ENCODE measurements around the gene CCDC112. TPM values are rescaled to one million over a fixed set of nuclear protein-coding genes. Genes with fewer than 3 reads are reported as not detected.

The CCDC112 gene
- polyA plus RNA-seq, 1 donor (not counting 4 experiments of a cell fraction or from before 2014, with no cell fraction given): 4.0 TPM

DNA sequence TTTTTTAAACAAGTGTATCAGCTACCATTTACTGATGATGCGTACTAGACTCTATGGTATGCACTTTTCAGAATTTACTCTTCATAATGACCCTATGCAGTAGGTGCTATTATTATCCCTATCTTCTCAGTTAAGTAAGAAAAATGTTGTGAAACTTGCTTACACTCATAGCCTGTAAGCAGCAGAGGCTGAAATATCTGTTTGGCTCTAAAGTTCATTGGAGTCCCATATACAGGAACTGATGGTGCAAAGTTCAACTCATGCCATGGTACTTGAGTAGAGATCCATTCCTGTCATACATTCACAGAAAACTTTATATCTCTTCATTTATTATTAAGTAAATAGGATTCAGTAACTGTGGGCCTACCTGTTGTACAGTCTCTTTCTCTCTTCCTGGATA, 41.4 kb upstream of the CCDC112 start:
- FAIRE-seq: no peak
- no peak overlapping the region for H3K4me3 ChIP-seq (ENCODE audit: control insufficient read depth in 2 of 3, extremely low read depth in 1 of 3, insufficient read depth in 2 of 3, low read depth in 1 of 3, low read length in 3 of 3)
- H3K27ac ChIP-seq (ENCODE audit: control insufficient read depth, insufficient read depth, low read length): no peak overlapping the region
- H3K36me3 ChIP-seq (ENCODE audit: control insufficient read depth in 2 of 2, extremely low read depth in 1 of 2, insufficient read depth in 2 of 2, low read length in 2 of 2): no peaks in the 10 kb centered on the region
- no peaks in the 10 kb centered on the region for H3K4me1 ChIP-seq (ENCODE audit: control insufficient read depth, extremely low read depth, insufficient read depth, low read length)
- DNase-seq (ENCODE audit: low read depth, low spot score): no peak
- no peaks in the 10 kb centered on the region for H3K9me1 ChIP-seq (ENCODE audit: control insufficient read depth, extremely low read depth, insufficient read depth, low read length)
- H3K4me2 ChIP-seq (ENCODE audit: control insufficient read depth, extremely low read depth, insufficient read depth, low read depth, low read length): no peak overlapping the region
- no peaks in the 10 kb centered on the region for H3K79me2 ChIP-seq (ENCODE audit: control insufficient read depth, insufficient read depth, low read length)
- no peaks in the 10 kb centered on the region for H3K9me3 ChIP-seq (ENCODE audit: control insufficient read depth, low read depth, low read length)
- H3K27me3 ChIP-seq (ENCODE audit: control insufficient read depth, extremely low read depth, insufficient read depth, low read length): no peaks in the 10 kb centered on the region
- H2AFZ ChIP-seq (ENCODE audit: control insufficient read depth, low read length): no peak overlapping the region
- no peak for TF ChIP-seq EZH2 (IDR thresholded peaks at IDR 0.05; ENCODE audit: low read length)
- TF ChIP-seq, protein P1, sequence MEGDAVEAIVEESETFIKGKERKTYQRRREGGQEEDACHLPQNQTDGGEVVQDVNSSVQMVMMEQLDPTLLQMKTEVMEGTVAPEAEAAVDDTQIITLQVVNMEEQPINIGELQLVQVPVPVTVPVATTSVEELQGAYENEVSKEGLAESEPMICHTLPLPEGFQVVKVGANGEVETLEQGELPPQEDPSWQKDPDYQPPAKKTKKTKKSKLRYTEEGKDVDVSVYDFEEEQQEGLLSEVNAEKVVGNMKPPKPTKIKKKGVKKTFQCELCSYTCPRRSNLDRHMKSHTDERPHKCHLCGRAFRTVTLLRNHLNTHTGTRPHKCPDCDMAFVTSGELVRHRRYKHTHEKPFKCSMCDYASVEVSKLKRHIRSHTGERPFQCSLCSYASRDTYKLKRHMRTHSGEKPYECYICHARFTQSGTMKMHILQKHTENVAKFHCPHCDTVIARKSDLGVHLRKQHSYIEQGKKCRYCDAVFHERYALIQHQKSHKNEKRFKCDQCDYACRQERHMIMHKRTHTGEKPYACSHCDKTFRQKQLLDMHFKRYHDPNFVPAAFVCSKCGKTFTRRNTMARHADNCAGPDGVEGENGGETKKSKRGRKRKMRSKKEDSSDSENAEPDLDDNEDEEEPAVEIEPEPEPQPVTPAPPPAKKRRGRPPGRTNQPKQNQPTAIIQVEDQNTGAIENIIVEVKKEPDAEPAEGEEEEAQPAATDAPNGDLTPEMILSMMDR (optimal IDR thresholded peaks at IDR 0.05 in 1 of 3, IDR thresholded peaks at IDR 0.05 in 1 of 3, conservative IDR thresholded peaks at IDR 0.05 in 1 of 3; ENCODE audit: extremely low read depth in 1 of 3, insufficient read depth in 2 of 3, low read length in 3 of 3): no peak
- H3K9ac ChIP-seq (ENCODE audit: control insufficient read depth, extremely low read depth, insufficient read depth, low read length): no peak overlapping the region
- dilution Hi-C loops (cut with MboI; ENCODE audit: extremely low pct_ligation_motif_present, low sequenced_read_pairs): no loop called here
- no peaks in the 10 kb centered on the region for H4K20me1 ChIP-seq (ENCODE audit: control insufficient read depth, extremely low read depth, insufficient read depth, low read length)

DNA sequence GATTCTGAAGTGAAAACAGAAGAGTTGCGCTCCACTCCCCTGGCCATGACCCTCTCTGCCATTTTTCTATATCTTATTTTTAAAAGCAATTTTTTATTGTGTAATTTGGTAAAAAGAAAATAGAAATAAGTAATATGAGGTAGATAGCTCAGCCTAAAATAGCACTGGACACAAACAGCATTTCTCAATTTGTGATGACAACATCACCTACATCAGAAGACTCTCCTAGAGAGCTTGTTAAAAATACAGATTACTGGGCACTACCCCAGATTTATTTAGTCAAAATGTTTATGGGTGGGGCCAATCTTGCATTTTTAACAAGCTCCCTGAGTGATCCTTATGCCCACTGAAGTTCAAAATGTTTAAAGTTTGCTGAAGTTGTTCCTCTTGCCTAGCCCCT, 40.5 kb upstream of the CCDC112 start:
- TF ChIP-seq, protein P1 (optimal IDR thresholded peaks at IDR 0.05 in 1 of 3, IDR thresholded peaks at IDR 0.05 in 1 of 3, conservative IDR thresholded peaks at IDR 0.05 in 1 of 3; ENCODE audit: extremely low read depth in 1 of 3, insufficient read depth in 2 of 3, low read length in 3 of 3): no peak
- TF ChIP-seq EZH2 (IDR thresholded peaks at IDR 0.05; ENCODE audit: low read length): no peak
- Histone ChIP-seq H4K20me1 (ENCODE audit: control insufficient read depth, extremely low read depth, insufficient read depth, low read length) (no peaks in the 10 kb centered on the region), H3K4me1 (ENCODE audit: control insufficient read depth, extremely low read depth, insufficient read depth, low read length) (no peaks in the 10 kb centered on the region), H3K4me2 (ENCODE audit: control insufficient read depth, extremely low read depth, insufficient read depth, low read depth, low read length) (no peak overlapping the region), H3K27ac (ENCODE audit: control insufficient read depth, insufficient read depth, low read length) (no peak overlapping the region), H3K79me2 (ENCODE audit: control insufficient read depth, insufficient read depth, low read length) (no peaks in the 10 kb centered on the region), H3K9me1 (ENCODE audit: control insufficient read depth, extremely low read depth, insufficient read depth, low read length) (no peaks in the 10 kb centered on the region), H2AFZ (ENCODE audit: control insufficient read depth, low read length) (no peak overlapping the region), H3K9me3 (ENCODE audit: control insufficient read depth, low read depth, low read length) (no peaks in the 10 kb centered on the region), H3K9ac (ENCODE audit: control insufficient read depth, extremely low read depth, insufficient read depth, low read length) (no peak overlapping the region), H3K36me3 (ENCODE audit: control insufficient read depth in 2 of 2, extremely low read depth in 1 of 2, insufficient read depth in 2 of 2, low read length in 2 of 2) (no peaks in the 10 kb centered on the region), H3K4me3 (ENCODE audit: control insufficient read depth in 2 of 3, extremely low read depth in 1 of 3, insufficient read depth in 2 of 3, low read depth in 1 of 3, low read length in 3 of 3) (no peak overlapping the region), H3K27me3 (ENCODE audit: control insufficient read depth, extremely low read depth, insufficient read depth, low read length) (no peaks in the 10 kb centered on the region)
- DNase-seq (ENCODE audit: low read depth, low spot score): no peak
- no peak for FAIRE-seq
- dilution Hi-C loops (cut with MboI; ENCODE audit: extremely low pct_ligation_motif_present, low sequenced_read_pairs): no loop called here

All from keratinocyte (primary cell).